Muscle of back (tissue), 11 donors: ENCODE data around the gene ARHGEF10L. TPM values are rescaled to one million over a fixed set of nuclear protein-coding genes. Genes with fewer than 3 reads are reported as not detected.
"Not testable (repeated sequence)": the region's sequence is repeated elsewhere in the genome, so short reads cannot be mapped to it uniquely, and the experiment has no call there.

Experiments
- DNase-seq, 3 donors: peaks; one replicate each; pipeline versions ENCODE4 v3.0.0 to v3.0.0-alpha.2; 2013
- polyA plus RNA-seq, 10 donors: library from polyadenylated mRNA; unstranded; fragments of 120-200 nt; gene quantifications; one replicate each; pipeline ENCODE4 v1.2.1, GENCODE V29; 2013; ENCODE audit not compliant: insufficient read length in 10 of 10

Gene ARHGEF10L
- polyA plus RNA-seq, 10 donors = 16.6 to 22.8 (median 19.6) TPM

DNA sequence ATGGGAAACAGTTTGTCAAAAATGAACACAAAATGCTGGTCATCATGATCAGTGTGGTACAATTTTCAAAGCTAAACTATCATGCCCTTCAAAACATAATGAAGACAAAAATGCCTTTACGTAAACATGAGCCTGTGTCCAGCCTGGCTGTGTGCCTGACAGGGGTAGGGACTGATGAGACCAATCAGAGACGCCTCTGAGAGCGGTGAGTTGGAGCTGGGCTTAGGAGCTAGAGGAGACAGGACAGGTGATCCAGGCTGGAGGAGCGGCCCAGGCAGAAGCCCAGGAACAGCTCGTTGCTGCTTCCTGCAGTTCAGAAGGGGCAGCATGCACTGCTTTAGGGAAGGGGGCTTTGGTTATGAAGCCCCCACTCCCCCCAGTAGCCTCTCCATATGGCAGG, 70.0 kb downstream of the ARHGEF10L start:
- no peak for DNase-seq

DNA sequence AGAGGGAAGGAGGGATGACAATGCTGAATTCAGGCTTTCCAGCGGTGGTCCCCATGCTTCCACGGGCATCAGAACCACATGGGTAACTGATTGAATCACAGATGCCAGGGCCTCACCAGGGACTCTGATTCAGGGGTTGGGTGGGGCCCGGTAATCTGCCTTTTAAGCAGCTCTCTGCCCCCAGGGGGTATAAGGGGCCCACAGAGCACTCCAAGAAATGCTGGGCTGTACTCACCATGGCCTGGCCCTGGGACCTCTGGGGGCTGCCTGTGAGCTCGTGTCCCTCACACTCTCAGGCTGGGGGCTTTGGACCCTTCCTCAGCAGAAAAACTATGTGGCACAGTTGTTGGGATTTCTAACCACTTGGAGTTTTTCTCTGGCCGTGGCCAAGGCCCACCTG, 70.6 kb downstream of the ARHGEF10L start:
- no peak for DNase-seq

DNA sequence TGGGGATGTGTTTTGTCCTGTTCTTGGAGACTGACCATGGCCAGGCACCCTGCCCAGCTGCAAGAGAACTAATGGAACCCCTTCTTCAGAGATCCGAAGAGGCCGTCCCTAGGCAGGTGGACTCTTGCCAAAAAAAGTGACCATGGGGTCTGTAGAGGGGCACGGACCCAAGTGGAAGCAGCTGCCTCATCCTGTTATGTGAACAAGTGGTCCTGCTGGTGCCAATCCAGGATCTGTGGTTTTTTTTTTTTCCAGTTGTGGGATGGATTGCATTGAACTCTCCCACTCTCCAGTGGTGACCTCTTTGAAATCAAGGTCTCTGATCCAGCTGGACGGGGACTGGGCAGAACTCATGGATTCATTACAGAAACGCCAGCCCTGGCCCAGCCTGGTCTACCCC, 71.2 kb downstream of the ARHGEF10L start:
- no peak for DNase-seq

DNA sequence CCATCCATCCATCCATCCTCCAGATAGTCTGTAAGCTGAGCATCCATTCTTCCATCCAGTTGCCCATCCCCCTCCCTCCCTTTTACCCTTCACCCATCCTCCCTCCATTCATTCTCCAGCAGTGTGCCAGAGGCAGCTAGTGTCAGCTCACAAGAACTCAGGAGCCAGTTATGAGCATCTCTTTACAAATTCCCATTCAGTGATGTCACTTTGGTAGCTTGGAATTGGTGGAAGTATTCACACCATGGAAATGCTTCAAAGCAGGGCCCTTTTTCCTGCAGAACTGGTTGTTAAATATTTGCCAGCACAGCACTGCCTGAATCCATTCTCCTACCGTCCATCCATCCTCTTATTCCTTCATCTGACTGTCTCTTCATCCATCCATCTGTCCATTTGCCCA, 72.5 kb downstream of the ARHGEF10L start:
- no peak for DNase-seq

DNA sequence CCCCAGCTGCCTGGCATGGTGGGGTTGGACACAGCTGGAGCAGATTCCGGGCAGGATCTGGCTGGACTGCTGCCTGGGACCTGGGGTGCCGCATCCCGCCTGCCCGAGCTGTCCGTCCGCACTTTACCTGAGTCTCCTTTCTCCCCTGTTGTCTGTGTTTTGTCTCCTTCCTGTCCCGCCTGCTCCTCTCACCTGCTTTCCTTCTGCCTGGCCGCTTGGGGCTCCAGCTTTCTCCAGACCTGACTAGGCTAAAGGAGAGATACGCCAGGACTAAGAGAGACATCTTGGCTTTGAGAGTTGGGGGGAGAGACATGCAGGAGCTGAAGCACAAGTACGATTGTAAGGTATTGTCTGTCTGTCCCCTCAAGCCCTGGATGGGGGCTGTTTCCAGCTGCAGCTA, 73.3 kb downstream of the ARHGEF10L start:
- no peak for DNase-seq

DNA sequence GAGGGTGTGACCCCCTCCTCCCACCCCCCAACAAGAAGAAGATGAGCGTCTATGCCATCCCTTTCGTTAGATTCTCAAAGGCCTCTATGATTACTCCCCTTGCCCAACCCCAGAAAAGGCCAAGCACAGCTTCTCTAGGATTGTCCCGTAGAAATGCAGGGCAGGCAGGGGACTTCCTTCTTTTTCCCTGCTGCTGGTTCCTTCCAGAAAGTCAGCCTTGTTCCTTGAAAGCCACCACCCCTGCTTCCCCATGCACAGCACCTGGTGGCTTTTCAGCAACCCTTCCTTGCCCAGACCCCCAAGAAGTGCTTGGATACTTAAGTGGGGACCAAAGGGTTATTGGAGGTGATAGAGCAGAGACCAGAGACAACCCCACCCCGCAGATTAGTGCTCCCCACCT, 75.1 kb downstream of the ARHGEF10L start:
- no peak for DNase-seq

DNA sequence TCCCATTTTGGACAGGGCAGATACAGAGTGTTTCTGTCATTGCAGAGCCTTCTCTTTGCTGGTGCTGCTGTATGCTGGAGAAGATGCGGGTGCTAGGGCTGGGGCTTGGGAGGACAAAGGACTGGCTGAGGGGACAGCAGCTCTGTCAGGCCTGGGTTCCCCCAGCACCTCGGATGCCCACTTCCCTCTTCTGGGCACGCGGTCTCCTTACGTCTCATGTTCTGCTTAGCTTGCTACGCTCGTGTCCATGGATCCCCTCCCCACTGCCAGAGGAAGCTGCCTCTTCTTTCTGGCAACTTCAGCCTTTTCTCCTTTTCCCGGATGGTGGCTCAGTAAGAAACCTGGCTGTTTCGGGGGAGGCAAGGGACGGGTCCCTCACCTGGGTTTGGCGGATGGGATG, 75.7 kb downstream of the ARHGEF10L start:
- DNase-seq = peak in 1 of 3 donors; percentile 26

DNA sequence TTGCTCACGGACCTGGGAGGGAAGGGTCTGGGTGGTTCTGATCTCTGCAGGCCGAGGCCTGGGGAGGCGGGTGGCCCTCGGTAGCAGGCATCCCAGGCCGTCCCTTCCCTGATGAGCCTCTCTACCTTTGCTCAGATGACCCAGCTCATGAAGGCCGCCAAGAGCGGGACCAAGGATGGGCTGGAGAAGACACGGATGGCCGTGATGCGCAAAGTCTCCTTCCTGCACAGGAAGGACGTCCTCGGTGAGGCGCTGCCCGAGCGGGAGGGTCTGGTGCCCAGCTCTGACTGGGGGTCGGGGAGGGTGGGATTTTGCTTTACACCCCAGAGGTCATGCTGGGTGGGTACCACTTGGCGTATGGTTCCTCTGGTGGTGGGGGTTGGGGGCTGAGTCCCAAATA, 76.5 kb downstream of the ARHGEF10L start:
- no peak for DNase-seq

DNA sequence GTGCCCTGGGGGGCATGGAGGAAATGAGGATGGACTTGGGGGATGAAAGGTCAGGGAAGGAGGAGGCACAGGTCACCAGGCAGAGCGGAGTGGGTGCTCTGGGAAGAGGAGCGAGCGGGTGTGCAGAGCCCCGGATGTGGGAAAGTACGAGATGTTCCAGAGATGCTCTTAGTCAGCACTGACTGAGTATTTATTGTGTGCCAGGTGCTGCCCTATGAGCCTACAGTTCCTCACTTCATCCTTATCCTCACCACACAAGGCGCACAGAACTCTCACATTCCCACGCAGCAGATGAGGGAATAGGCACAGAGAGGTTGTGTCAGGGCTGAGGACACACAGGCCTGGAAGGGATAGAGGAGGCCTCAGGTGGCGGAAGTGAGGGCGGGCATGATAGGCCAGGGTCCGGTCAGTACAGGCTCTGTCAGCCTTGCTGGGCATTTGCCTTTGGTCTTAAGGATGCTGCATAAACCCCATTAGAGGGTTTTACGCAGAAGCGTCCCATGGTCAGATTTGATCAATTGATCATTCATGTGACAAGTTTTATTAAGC, 77.3 kb downstream of the ARHGEF10L start:
- DNase-seq = no peak

DNA sequence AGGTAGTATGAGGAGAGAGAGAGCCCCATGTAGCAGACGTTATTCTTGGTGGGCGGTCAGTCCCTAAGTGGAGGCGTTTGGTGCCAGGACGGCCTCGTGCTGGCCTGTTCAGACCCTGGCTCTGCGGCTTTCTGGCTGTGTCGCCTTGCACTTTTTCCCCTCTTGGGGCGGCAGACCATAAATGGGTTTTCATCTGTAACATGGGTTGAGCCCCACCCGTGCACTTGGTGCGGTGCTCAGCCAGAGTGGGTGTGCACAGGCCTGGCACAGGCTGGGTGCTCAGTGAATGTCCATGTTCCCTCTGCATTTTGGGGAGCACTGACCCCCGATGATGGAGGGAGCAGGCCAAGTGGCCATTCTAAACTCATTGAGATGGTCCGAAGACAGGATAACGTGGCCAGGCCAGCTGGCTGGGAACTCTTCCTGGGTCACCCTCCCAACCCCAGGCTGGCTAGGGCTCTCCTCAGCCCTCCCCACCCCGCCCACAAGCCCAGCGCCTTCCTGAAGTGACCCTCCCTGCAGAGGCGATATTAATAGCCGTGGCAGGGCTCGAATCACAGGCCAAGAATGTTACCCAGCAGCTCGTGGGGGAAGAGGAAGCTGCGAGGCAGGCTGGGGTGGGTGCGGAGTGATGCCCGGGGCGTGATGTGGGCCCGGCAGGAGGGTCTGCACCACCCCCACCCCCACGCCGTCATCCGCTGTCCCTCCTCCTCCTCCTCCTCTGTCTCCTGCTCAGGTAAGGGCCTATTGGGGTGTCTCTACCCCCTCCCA, 78.5 kb downstream of the ARHGEF10L start:
- DNase-seq = peak; percentile 49 to 61 (median 51)

DNA sequence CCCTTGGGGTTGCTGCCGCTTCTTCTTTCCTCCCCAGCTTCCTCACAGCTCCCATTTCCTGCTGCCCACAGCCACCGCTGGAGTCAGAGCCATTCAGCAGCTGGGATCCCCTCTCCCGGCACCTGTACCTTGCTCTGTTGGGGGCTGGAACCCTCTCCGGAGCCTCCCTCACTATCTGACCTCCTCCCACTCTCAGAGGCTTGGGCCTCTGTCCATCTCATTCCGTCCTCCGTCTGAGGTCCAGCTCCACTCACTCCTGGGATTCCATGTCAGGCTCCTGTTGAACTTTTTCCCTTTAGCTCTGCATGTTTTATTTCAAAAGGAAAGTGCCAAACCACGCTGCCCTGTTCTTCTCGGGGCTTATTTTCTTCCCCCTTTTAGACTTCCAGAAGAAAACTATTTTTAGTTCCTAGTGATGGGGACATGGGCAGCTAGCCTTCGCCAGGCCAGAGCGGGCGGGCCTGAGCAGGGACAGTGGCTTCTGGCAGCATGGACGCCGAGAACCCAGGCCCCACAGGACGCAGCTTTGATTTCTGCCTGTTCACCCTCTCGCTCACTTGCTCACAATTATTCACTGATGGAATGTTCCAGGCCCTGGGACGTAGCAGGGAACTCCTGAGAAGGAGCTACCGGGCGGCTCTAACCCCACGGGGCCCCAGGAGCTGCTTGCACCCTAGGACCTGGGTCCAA, 79.2 kb downstream of the ARHGEF10L start:
- DNase-seq = no peak

DNA sequence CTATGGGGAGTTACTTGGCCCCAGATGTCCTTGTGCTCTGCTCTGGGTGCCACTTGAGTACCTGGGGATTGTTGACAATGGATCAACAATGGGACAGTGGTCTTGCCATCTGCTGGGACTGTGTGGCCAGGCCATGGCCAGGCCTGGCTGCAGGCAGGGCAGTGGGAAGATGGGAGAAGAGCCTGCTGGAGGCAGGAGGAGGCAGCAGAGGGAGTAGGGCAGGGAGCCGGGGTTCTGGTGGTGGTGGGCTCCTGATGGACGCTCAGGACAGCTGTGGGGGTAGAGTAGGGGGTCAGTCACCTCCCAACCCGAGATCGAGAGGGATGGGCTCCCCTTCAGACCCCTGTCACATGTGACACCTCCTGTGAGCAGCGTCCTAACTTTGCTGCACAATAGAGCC, 81.0 kb downstream of the ARHGEF10L start:
- DNase-seq = no peak

DNA sequence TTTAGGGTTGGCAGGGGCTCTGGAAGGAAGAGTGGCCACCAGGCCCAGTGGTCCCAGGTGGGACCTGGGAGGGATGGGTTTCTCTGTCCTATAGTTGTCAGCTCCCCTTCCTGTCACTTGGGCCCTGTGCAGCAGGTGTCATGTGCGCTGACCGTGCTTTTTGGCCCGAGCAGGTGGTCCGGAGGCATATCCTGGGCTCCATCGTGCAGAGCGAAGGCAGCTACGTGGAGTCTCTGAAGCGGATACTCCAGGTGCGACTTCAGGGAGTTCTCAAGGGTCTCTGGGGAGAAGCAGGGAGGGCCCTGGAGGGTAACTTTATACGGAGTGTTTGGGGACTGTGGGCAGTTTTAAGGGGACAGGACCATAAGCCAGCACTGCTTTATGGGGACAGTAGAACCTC, 82.2 kb downstream of the ARHGEF10L start:
- DNase-seq = no peak

DNA sequence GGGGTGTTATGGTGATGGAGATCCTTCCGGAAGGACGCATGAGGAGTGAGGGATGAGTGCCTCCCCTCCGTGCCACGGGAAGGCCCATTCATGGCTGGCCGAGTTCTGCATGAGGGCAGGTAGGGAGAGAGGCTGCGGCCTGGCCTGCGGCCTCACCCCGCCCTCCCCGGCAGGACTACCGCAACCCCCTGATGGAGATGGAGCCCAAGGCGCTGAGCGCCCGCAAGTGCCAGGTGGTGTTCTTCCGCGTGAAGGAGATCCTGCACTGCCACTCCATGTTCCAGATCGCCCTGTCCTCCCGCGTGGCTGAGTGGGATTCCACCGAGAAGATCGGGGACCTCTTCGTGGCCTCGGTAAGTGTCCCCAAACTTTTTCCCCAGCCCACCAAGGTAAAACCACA, 83.3 kb downstream of the ARHGEF10L start:
- no peak for DNase-seq

DNA sequence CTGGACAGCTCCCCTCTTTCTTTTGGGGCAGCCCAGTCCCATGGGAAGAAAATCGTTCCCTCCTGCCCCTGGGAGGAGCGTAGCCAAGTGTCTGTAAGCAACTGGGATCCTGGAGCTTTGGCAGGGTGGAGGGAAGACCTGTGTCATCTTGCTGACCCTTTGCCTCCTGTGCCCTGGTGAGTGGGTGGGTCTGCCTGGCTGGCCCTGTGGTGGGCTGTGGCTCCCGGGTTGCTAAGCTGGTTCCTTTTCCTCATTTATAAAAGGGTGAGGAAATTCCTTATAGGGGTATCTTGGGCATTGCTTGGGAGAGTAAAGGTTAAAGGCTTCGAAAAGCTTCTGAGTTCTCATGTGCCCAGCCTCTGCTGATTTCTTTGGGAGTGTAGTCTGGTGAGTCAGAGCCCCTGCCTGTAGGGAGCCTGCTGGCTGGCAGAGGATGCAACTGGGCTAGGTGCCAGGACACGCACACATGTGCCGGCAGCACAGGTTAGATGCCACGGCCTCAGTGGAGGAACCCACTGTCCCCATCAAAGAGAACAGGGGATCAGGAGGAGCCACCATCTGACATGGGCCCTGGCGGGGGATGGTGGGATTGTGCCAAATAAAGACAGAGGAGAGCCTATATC, 85.2 kb downstream of the ARHGEF10L start:
- no peak for DNase-seq

DNA sequence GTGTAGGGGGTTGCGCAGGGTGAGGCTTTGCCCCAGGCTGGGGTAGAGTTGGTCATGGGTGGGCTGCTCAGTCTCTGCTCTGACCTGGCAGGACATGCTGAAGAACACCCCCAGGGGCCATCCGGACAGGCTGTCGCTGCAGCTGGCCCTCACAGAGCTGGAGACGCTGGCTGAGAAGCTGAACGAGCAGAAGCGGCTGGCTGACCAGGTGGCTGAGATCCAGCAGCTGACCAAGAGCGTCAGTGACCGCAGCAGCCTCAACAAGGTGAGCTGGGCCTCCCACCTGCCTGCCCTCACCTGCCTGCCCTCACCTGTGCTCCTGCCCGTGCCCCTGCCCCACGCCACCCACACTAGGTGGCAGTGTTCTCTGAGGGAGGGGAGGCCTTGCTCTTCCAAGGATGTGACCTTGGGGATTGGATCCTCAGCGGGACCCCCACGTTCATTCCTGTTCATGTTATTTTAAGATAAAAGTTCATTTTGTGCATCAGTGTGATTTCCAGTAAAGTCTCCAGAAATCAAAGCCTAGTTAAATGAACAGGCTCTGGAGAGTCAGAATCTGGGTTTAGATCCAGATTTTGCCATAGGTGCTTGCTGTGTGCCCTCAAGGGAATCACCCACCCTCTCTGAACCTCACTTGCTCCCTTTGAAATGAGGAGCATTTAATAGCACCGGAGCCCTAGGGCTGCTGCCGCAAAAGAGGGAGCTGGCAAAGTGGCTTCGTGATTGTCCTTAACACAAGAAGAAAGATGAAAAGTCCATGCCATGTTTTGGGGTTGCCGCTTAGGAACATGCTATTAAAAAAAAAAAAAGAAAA, 87.9 kb downstream of the ARHGEF10L start:
- DNase-seq = no peak

DNA sequence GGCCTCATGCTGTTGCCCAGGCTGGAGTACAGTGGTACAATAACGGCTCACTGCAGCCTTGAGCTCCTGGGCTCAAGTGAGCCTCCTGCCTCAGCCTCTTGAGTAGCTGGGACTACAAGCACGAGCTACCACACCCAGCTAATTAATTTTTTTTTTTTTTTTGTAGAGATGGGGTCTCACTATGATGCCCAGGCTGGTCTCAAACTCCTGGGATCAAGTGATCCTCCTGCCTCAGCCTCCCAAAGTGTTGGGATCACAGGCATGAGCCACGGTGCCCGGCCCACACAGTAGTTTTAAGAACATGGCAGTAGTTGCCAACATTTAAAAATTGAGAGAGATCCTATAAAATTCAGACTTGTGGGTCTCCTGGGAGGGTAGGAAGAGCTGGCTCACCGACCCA, 89.5 kb downstream of the ARHGEF10L start:
- DNase-seq = not testable (repeated sequence)

DNA sequence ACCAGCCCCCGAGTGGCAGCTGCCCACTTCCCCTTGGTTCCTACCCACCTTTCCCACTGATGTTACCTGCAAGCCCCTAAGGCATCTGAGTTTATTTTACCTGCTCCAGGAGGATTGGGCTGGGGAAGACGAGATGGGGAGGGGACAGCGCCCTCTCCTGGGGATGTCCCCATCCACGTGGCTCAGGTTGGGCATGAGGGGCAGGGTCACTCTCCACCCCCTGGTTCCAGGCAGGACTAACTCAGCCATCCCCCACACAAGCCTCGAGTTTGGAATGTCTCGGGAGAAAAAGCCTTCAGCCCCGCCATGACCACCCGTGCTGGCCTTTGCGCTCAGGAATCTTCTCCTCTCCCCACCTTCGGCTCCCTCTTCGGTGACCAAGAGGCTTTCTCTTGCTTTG, 90.0 kb downstream of the ARHGEF10L start:
- DNase-seq = no peak

DNA sequence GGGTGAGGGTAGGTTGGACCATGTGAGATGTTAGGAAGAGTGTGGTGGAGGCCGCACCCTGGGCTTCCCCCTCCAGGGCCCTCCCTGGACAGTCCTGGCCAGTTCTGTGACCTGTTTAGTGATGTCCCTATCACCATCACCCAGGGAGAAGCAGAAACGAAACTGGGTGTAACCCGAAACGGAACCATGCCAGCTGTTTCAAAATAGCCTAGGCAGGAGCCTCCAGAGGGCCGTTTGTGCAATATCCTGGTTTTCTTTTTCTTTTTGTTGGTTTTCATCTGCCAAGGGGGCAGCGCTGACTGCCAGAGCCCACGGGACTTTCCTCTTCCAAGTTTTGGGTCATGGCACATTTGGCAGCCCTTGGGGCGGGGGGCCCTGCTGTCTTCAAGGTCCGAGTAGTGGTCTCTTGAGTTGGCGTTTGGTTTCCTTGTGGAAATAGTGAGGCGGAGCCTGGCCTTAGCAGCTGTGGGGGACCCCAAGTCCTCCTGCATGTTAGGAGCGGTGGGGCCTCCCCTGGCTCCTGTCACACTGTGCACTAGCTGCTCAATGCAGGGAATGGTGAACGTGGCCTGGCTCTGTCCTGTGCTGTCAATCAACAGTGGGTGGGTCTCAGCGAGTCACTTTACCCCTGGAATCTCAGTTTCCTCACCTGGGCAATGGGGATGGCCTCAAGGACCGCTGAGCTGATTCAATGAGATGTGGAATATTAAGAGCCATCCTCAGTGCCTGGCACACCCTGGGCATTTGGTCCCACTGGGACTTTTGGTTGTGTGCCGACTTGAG, 90.7 kb downstream of the ARHGEF10L start:
- DNase-seq = peak in 2 of 3 donors; percentile 39 to 60

DNA sequence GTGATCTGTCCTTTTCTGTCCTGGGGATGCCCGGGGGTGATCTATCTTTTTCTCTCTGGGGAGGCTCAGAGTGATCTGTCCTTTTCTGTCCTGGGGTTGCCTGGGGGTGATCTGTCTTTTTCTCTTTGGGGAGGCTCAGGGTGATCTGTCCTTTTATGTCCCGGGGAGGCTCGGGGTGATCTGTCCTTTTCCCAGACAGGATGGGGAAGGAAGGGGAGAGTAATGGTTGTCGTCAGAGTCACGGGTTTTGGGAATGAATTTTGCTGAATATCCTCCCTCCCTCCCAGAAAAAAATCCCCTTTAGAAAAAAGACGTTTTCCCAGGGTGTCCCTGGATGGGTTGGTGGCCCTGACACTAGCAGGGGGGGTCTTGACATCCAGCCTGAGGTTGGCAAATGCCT, 91.5 kb downstream of the ARHGEF10L start:
- no peak for DNase-seq

DNA sequence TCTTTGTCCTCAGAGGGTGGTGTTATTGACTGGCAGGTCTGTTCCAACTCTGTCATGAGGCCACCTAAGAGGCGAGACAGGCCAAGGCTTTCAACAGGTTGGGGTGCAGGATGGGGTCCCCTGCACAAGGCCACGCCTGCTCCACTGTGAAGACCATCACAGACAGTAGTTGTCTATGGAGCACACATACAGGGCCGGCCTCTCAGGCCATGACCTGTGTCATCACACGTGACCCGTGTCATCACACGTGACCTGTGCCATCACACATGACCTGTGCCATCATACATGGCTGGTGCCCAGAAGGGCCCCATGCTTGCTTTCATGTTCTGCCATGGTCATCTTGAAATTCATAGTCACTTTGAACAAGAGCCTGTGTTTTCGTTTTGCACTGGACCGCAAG, 91.9 kb downstream of the ARHGEF10L start:
- DNase-seq = no peak
